CD1c-positive myeloid dendritic cell (primary cell): ENCODE measurements around the gene BYSL.
"Not testable (repeated sequence)": the region's sequence is repeated elsewhere in the genome, so short reads cannot be mapped to it uniquely, and the experiment has no call there.

Experiments used
- DNase-seq: peaks from one replicate; pipeline ENCODE4 v3.0.0-alpha.2; 2016; ENCODE audit errors: extremely low spot score

BYSL gene

DNA sequence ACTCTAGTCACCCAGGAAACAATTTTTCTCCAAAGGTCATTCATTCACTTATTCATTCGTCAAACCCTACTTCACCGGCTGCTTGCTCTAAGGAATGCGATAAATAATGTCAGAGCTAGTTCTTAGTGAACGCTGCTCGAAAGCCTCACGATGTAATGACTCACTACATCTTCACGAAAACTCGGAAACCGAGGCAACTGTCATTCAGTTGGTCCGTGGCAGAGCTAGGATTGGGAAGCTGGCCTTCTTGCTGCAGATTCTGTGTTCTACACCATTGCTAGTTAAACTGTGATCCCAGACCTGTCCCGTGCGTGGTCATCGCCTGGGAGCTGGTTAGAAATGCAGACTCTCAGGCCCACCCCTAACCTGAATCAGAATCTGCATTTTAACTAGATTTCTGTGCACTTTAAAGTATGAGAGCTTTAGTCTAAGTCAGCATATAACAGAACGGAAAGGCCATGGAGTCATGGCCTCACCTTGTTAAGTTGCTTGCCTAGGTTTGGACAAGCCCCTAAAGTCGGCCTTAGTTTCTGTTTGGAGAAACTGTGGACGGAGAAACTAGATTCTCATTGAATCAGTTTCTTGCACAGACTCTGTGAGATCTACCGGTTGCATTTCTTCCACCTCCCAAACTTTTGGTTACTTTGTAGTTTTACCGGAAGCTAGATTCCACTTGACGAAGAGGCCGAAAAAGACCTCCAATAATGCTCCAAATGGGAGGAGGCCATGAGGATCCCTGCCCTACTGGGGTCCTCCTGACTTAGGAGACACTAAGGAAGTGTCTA lies 21.0 kb downstream of the BYSL start:
- DNase-seq = no peak

DNA sequence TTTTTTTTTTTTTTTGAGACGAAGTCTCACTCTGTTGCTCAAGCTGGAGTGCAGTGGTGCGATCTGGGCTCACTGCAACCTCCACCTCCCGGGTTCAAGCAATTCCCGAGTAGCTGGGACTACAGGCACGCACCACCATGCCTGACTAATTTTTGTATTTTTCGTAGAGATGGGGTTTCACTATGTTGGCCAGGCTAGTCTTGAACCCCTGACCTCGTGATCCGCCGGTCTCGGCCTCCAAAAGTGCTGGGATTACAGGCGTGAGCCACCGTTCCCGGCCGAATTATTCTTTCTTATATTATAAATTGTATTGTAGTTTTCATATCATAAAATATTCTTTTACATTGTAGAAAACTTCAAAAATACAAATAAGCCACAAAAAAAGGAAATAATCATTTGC lies 21.6 kb downstream of the BYSL start:
- not testable (repeated sequence) for DNase-seq

GRCh38 chr6:41943456-41943855 lies 22.2 kb downstream of the BYSL start:
- DNase-seq = no peak

- DNase-seq = no peak
These were observed 26.4 kb downstream of the BYSL start for GRCh38 chr6:41947581-41948220.

- no peak for DNase-seq
These were observed 33.4 kb downstream of the BYSL start for GRCh38 chr6:41954668-41955067.

DNA sequence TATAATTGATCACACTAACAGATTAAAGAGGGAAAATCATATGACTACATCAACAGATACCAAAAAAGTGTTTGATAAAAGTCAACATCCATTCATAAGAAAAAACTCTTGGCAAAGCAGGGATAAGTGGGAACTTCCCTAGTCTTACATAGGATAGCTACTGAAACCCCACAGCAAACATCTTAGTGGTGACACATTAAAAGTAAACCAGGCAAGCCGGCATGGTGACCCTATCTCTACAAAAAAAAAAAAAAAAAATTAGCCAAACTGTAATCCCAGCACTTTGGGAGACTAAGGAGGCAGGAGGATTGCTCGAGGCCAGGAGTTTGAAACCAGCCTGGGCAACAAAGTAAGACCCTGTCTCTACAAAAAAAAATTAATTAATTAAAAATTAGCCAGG lies 34.1 kb downstream of the BYSL start:
- DNase-seq = no peak

- DNase-seq = no peak
These were observed 35.8 kb downstream of the BYSL start for GRCh38 chr6:41957117-41957516.

GRCh38 chr6:41958022-41958856 lies 36.9 kb downstream of the BYSL start:
- no peak for DNase-seq

DNA sequence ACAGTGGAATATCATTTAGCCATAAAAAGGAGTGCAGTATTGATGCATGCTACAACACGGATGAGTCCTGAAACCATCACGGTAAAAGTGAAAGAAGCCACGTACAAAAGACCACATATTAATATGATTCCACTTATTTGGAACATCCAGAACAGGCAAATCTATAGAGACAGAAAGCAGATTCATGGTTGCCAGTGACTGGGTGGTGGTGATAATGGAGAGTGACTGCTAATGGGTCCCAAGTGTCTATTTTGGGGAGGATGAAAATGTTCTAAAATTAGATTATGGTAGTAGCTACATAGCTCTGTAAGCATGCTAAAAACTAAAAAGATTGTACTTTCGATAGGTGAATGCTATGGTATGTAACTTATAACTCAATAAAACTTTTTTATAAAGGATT lies 38.7 kb downstream of the BYSL start:
- DNase-seq = no peak

GRCh38 chr6:41963371-41963770 lies 42.1 kb downstream of the BYSL start:
- no peak for DNase-seq

- DNase-seq = no peak
These were observed 43.0 kb downstream of the BYSL start for GRCh38 chr6:41964201-41964887.

GRCh38 chr6:41965429-41966213 lies 44.3 kb downstream of the BYSL start:
- DNase-seq = no peak

DNA sequence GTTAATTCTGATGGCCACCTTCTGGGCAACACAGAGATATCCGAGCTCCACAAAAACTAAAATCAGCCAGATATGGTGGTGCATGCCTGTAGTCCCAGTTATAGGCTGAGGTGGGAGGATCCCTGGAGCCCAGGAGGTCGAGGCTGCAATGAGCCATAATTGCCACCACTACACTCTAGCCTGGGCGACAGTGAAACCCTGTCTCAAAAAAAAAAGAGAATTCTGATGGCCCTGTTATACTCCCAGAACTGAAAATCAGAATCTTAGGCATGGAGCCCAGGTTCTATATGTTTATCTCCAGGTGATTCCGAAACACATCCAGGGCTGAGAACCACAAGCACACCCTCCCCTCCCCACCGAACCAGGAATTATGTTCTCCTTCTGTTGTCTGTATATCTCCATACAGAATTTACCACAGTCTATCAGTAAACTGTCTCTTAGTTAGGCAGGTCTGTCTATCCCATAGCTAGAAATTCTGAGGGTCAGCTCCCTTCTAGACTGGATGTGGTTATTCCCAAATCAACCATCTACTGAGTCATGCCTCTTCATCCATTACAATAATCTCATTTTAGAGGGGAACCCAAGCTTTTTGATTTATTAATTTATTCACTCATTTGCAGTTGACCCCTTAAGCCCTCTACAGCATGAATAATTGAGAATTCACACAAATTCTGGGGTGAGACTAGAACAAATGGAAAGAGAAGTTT lies 45.1 kb downstream of the BYSL start:
- no peak for DNase-seq

- DNase-seq = peak; percentile 45
These were observed 45.6 kb downstream of the BYSL start for GRCh38 chr6:41966961-41967311.

DNA sequence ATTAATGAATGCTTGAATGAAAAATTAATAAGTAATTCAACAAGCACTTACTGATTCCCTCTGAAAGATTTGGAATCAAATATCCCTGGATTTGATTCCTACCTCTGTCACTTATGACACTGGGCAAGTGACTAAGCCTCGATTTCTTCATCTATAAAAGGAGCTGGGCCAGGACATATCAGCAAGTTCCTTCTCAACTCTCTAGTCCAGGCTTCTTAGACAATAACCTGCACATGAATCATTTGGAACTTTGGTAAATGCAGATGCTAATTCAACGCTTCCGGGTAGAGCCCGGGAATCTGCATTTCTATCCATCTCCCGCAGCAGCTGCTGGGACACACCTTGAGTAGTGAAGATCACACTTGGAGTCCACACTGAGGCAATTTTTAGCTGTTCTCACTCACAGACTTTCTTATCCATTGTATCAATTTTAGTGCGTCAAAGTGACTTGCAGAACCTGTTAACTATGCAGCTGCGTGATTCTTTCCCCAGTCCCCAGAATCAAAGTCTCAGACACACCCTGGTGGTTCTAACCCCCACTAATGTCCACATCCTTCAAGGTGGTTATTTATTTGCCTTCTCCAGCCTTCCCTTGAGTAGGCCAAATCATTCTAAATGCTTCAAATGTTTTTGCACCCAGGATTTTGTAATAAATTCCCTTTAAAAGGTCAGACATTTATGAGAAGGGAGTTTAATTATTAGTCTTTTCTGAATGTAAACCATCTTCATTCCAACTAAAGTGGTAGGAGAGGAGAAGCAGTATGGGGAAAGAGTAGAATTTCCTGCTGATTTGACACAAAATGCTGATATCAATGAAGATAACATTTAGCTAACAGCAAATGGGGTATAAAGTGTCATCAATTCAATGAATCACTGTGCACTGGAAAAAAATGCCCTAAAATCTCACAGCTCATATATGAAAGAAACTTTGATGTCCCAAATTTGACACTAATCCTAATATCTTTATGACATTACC lies 46.3 kb downstream of the BYSL start:
- DNase-seq = peak; percentile 46

DNA sequence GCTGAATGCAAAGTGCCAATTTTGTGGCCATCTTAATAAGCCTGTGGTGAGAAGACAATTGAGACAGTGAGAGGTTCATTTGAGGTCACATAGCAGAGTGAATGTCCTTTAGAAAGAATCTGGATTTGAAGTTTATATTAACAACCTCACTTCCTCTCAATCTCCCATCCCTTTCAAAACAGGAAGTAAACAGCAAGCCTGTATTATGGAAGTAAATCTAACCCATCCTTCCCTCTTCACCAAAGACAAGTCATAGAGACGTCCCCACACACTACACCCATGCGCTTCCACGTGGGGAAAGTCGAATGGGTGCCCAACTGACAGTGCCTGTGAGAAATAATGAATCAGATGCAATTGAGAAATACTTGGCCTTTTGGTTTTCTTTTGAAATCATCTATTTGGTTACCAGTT lies 49.1 kb downstream of the BYSL start:
- peak; percentile 94 for DNase-seq

- no peak for DNase-seq
These were observed 51.5 kb downstream of the BYSL start for GRCh38 chr6:41972826-41973225.

DNA sequence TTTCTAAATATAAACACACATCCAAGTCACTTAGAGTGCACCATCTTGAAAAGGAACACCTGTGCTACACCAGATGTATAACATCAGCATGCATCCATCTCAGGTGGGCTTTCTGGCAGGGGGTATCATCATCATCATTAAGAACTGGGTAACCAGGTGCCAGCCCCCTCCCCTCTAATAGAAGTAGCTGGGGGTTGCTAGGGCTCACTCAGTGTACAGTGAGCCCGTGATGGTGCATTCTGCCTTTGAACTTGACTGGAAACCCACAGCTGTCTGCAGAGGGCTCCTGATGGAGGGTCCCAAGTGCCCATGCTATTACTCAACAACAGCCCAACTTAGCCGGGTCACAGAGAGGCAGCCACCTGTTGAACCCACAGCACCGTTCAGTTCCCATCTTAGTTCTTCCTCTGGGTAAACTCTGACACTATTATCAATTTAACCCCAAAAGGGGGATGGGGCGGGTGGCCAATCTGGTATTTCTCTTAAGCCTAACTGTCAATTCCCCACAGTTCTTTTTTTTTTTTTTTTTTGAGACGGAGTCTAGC lies 53.1 kb downstream of the BYSL start:
- DNase-seq = no peak

GRCh38 chr6:41975276-41975675 lies 54.0 kb downstream of the BYSL start:
- DNase-seq = no peak
